ENCODE measurements around the gene PLAAT4.

- TF ChIP-seq CTCF (IDR thresholded peaks at IDR 0.05) (peak in 2 of 3 donors; percentile 34 to 52), EP300 (IDR thresholded peaks at IDR 0.05) (no peak), POLR2A (IDR thresholded peaks at IDR 0.05) (no peak)
Observed at GRCh38 chr11:63592975-63593395, 56.4 kb downstream of the PLAAT4 start.

Measured in ovary (tissue), 3 donors.